HG02938 (cell line): Measurements from ENCODE around the gene CCNE1.
"Not testable (repeated sequence)": the region's sequence is repeated elsewhere in the genome, so short reads cannot be mapped to it uniquely, and the experiment has no call there.

Experiments used
- ATAC-seq: cut with Tn5 transposase; IDR thresholded peaks from one replicate; pipeline ENCODE4 v1.9.1; 2021; ENCODE audit warnings: mild to moderate bottlenecking, moderate library complexity; ENCODE audit not compliant: unreplicated experiment

CCNE1 gene

DNA sequence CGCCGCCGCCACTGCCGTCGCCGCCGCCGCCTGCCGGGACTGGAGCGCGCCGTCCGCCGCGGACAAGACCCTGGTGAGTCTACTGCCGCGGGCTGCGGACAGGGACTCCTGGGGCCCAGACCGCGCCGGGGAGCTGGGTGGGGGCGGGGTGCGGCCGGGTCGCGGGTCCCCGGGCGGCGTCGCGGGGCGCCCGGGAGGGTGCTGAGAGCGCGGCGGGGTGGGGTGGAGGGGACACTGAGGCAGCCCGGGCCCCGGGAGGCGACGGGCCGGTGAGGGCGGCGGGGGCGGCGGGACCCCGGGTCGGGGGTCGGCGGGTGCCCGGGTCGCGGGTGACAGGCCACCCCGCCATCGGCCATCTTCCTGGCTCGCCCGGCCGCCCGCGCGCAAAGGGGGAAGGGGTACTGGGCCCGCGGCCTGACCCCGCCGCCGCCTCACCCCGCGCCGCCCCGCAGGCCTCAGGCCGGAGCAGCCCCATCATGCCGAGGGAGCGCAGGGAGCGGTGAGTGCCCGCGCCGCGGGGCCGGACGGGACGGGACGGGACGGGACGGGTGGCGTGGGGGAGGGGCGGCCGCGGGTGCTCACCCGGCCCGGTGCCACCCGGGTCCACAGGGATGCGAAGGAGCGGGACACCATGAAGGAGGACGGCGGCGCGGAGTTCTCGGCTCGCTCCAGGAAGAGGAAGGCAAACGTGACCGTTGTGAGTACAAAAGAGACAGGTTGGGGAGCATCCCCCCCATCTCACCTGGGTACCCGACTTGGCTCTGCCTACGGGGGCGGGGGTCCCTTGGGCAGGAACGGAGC lies 489 bp downstream of the CCNE1 start:
- ATAC-seq, result peak; percentile 4

DNA sequence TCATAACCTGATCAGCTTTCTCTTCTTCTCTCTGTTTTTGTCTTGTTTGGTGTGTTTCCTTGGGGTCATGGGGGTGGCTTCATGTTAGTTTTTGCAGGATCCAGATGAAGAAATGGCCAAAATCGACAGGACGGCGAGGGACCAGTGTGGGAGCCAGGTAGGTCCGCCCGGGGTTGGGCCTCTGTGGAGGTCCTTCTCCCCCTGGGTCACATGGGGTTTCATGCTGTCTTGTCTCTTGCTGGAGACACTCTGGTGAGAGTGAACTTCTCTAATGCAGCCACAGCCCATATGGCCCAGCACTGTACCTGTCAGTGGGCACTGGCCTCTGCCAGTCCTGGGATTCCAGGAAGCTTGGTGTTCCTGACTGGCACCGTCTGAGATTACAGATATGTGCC lies 1.1 kb downstream of the CCNE1 start:
- no peak for ATAC-seq

DNA sequence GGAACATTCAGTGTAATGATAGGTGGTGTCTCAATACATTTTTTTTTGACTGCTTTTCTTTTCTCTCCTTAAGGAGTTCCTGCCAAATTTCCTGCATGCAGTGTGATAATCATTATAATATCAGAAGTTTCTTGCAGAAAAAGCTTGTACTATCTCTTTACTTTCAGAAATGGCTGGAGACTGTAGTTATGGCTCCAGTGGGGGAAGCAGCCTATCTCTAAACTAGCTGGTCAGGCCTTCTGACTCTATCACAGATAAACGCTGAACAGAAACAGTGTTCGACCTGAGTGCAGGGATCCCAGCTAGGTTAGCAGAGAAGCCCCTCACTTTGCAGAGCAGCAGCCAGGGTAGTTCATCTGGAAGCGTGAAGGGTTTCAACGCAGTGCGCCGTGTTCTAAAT lies 1.9 kb downstream of the CCNE1 start:
- ATAC-seq, result no peak

DNA sequence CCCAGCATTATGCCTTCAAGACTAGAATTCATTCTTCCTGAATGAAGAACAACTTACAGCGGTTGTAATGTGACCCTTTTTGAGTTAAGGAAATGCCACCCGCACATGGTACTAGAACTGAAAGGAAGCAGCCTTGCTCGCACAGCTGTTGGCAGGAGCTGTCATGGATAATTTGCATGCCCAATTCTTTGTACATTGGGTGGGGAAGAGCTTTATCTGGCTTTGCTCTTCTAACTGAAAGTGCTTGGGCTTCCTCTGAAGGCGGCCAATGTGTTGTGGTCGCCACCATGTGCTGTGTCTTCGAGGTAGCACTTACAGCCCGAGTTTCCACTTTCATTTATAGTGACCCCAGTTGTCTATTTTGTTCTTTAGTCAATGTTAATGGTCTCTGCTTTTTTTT lies 3.4 kb downstream of the CCNE1 start:
- ATAC-seq, result no peak

DNA sequence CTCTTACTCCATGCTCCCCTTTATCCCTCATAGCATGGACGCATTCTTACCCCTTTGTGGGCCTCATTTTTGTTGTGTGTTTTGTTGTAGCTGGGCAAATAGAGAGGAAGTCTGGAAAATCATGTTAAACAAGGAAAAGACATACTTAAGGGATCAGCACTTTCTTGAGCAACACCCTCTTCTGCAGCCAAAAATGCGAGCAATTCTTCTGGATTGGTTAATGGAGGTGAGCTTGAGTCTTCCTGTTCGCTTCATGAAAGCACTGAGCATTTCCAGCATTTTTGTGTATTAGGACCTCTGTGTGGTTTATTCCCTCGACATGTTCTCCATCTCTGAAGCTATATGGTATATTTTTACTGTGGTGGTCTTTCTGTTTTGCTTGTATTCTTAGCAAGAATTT lies 5.5 kb downstream of the CCNE1 start:
- ATAC-seq, result no peak

DNA sequence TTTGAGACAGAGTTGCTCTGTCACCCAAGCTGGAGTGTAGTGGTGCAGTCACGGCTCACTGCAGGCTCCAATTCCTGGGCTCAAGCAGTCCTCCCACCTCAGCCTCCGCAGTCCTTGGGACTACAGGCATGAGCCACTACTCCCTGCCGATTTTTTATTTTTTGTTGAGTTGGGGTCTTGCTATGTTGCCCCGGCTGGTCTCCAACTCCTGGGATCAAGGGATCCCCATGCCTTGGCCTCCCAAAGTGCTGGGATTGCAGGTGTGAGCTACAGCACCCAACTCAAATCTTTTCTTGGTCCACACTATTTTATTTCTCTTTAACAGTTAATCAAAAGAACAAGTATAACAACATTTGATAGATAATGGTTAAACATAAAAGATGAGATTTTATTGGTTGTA lies 7.5 kb downstream of the CCNE1 start:
- no peak for ATAC-seq

DNA sequence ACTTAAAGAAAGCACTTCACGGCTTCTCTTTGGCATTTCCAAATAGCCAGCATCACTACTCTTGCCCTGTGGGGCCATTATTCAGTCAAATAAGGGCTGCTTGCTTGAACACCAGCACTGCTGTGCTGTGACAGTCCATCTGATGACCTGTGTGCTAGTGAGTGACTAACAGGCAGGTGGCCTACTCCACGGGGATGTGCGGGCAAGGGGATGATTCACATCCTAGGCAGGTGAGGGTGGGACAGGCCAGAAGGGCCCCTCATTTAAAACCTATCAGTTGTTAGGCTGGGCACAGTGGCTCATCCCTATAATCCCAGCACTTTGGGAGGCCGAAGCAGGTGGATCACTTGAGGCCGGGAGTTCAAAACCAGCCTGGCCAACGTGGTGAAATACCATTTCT lies 8.2 kb downstream of the CCNE1 start:
- ATAC-seq, result no peak

DNA sequence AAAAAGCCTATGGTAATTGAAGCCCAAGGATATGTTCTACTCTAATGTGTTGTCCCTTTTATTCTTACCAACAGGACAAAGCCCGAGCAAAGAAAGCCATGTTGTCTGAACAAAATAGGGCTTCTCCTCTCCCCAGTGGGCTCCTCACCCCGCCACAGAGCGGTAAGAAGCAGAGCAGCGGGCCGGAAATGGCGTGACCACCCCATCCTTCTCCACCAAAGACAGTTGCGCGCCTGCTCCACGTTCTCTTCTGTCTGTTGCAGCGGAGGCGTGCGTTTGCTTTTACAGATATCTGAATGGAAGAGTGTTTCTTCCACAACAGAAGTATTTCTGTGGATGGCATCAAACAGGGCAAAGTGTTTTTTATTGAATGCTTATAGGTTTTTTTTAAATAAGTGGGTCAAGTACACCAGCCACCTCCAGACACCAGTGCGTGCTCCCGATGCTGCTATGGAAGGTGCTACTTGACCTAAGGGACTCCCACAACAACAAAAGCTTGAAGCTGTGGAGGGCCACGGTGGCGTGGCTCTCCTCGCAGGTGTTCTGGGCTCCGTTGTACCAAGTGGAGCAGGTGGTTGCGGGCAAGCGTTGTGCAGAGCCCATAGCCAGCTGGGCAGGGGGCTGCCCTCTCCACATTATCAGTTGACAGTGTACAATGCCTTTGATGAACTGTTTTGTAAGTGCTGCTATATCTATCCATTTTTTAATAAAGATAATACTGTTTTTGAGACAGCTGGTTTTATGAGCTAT lies 12.0 kb downstream of the CCNE1 start:
- no peak for ATAC-seq

DNA sequence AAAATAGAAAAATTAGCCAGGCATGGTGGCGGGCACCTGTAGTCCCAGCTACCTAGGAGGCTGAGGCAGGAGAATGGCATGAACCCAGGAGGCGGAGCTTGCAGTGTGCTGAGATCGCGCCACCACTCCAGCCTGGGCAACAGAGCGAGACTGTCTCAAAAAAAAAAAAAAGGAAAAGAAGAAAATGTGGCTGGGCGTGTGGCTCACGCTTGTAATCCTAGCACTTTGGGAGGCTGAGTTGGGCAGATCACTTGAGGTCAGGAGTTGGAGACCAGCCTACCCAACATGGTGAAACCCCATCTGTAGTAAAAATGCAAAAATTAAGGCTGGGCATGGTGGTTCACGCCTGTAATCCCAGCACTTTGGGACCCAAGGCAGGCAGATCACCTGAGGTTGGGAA lies 13.5 kb downstream of the CCNE1 start:
- not testable (repeated sequence) for ATAC-seq

DNA sequence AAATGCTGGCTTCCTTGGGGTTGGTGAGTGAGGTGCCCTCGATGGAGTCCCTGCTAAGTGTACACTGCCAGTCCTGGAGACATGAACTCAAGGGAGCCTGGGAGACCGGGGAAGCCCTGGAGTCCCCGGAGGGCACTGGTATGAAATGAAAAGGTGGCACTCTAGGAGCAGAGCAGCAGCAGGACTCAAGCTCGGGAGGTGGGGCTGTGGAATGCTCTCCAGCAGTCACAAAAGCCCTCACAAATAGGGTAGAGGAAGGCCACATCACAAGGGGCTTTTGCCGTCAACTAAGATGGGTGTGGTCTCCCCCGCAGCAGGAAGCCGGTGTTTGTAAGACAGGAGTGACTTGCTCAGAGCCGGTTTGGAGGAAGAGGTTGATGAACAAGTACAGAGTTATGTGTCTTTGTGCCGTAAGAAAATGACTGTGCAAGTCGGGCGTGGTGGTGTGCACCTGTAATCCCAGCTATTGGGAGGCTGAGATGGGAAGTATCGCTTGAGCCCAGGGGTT lies 19.3 kb downstream of the CCNE1 start:
- ATAC-seq, result no peak

DNA sequence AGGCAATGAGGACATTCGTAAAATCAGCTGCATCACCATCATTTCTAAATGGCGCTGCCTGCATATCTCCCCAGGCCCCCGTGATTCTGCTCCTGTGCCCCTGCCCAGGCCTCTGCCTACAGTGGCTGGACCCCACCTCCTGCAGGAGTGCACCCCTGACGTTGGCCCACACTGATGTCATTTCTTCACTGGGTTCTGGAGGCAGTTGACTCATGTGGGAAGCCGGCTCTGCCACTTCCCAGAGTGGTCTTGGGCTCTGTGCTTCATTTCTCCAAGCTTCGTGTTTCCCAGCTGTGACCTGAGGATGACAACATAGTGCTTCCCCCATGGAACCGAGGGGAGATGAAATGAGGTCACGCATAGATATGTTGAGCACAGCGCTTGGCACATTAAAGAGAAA lies 19.9 kb downstream of the CCNE1 start:
- no peak for ATAC-seq

DNA sequence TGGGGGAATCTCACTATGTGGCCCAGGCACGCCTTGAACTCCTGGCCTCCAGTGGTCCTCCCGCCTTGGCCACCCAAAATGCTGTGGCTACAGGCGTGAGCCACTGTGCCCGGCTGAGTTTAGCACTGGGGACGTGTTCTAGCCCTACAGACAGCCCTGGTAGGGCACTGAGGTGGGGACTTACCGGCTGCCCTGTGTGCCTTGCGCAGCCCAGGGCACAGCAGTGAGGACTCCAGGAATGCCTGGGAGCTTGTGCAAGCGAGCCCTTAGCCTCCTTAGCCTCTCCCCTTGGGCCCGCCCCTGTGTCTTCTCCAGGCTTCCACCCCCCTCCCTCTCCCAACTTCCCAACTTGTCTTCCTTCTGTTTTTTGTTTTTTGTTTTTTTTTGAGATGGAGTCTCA lies 21.0 kb downstream of the CCNE1 start:
- no peak for ATAC-seq

DNA sequence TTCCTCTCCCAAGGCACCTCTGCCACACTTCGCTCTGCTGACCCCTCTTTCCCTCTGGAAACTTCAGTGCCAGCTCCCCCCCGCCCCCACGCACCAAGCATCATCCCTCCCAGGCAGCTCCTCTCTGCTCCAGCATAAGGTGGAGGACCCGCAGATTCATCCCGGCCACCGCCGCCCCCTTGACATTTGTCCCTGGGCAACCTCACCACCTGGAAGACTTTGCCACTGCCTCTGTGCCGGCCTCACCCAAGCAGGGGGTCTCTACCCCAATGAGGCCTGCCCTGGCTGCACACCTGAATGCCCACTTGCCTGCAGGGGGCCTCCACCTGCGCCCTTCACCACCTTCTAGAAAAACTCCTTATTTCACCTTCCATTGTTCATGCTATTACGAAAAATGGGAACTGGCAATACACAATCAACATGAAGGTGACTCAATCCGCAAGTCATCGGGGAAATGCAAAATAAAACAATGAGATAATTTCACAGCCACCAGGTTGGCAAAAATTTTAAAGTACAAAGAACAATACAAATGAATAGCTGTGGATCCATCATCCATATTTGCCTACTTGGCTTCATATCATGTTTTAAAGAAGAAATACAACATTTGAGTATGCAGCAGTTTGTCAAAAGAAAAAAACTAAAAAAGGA lies 21.9 kb downstream of the CCNE1 start:
- no peak for ATAC-seq

DNA sequence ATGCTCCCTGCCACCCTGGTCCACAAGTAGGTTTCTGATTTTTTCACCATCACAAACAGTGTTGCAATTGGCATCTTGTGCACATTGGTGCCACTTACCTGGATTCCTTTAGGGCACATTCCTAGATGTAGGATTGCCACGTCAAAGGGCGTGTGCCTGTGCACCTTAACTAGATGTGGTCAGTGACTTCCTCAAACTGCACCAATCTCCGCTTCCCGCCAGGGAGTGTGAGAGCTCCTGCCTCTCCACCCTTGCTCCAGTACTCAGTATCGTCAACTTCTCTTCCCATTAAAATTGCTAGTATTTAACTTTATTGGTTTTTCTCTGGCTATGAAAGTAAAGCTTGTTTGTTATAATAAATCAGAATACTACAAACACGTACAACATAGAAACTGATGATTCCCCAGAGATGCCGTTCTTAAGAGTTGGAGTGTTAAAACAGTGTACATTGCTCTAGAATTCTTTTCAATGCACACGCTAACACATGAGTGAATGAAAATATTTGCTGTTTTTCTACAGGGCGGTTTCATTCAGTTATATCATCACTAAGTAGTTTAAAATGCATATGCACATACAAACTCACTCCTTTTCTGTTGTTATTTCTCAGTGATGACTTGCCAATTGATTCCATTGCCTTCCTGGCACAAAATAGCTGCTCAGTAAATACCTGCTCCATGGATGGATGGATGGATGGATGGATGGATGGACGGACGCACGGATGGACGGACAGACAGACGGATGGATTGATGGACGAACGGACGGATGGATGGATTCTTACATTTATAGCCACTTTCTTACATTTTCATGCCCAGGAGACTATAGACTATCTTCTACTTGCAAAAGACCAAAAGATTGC lies 23.4 kb downstream of the CCNE1 start:
- no peak for ATAC-seq

DNA sequence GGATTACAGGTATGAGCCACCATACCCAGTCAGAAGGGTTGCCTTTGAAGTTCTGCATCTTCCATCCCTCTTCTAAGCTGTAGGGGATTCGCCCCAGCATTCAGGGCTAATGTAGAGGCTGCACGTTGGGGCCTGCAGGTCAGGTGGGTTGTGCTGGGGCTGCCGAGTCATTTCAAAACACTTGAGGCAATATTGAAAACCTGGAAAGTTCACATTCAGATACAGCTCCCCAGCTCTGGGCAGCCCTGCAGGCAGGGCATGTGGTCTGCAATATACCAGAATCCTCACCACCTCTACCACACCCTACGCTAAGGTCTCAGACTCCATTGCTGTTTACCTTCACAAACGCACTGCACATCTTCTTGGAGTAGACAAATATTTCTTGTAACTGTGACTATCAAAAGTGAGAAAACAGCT lies 24.6 kb downstream of the CCNE1 start:
- ATAC-seq, result peak; percentile 67

DNA sequence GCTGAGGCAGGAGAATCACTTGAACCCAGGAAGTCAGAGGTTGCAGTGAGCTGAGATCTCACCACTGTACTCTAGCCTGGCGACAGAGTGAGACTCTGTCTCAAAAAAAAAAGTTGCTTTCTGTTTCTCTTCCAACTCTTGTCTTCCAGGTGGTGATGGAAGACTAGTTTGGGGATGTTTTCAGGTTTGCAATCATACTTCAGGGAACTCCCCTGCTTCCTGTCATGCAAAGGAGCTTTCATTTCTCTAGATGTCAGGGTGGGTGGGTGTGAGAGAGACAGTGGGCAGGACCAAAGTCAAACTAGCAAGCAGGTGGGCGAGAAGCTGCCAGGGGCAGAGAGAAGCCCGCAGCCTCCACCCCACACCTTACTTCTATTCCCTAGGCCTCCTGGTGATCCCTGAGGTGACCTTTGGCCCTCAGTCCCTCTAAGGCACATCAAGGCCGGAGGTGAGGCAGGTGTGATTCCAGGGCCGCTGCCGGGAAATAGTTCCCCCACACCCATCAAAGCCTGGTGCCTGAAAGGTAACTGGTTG lies 25.7 kb downstream of the CCNE1 start:
- peak; percentile 85 for ATAC-seq

DNA sequence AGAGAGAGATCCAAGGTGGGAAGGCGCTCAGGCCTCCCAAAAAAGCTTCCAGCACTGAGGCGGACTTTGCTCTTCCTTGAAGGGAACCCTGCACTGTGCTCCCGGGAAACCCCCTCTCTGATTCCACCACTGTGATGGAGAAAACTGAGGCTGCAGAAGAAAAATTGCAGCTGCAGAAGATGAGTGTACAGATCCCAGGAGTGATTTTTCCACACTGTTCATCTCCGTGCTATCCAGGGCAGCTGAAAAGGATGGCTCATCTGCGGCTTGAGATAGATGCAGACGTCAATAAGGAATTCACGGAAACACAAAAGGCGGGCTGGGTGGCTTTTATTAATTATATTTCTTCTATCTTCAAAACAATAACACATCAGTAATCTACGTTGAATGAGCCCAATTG lies 26.2 kb downstream of the CCNE1 start:
- ATAC-seq, result no peak

DNA sequence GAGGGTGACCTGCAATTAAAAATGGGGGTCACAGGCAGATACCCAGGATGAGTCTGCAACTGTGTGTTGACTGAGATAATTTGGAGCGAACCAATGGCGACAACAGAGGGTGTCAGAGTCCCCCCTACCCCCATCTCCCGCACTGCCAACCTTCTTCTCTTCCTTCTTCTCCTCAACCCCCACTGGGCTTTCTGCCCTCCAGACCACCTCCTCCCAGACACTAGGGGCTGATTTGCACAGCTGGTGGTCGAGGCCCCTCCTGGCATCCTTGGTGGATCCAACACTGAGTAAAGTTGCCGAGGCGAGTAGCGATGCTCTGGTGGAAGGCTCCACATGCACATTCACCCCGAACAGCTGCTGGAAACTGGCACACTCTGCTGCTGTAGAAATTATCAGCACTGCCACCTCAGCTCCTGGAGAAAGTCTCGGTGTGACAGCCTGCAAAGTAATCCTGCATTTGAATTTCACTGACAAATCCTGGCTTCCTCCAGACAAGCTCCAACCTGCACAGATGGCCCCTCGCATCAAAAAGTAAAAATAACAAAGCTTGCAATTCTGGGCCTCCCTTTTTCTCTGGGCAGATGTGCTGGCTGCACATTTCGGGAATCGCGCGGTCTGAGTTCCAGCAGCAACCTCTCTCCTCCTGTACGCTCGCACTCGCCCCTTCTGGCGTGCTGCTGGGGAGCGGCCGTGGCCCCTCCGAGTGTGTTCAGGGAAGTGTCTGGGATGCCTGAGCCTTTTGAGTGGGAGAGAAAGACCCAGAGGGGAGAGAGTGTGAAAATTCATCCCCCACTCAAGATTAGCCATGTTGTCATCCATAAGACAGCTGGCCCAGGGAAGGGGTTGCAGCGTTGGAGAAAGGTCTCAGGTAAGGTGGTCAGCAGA lies 28.5 kb downstream of the CCNE1 start:
- ATAC-seq, result no peak

DNA sequence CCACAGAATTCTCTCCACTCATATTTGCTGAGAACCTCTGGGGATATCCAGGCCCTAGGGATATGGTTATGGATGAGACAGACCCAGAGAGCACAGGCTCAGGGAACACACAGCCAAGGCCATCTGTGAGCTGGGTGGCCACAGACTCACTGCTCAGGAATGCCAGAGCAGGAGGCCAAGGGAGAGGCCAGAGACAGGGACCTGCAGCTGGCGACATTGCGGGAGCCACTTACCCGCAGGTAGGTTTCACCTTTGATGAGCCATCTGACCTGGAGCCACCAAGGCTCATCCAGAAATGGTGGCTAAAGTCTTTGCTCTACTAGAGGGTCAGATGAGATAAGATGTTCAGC lies 29.4 kb downstream of the CCNE1 start:
- ATAC-seq, result no peak
